NCI-H146 treated with DMSO at 0.1 percent for 48 hours (cell line): Measurements from ENCODE around the gene UGDH.
"Not testable (repeated sequence)": the region's sequence is repeated elsewhere in the genome, so short reads cannot be mapped to it uniquely, and the experiment has no call there.

Experiments used
- DNase-seq: peaks from one replicate; lab custom pipeline; 2025; ENCODE audit not compliant: unreplicated experiment; lab: John Stamatoyannopoulos, UW

Gene UGDH

GRCh38 chr4:39495446-39496213 lies 31.6 kb downstream of the UGDH start:
- no peak for DNase-seq

GRCh38 chr4:39494354-39494753 lies 32.9 kb downstream of the UGDH start:
- DNase-seq: no peak

GRCh38 chr4:39490322-39490721 lies 36.9 kb downstream of the UGDH start:
- no peak for DNase-seq

GRCh38 chr4:39486221-39486804 lies 40.9 kb downstream of the UGDH start:
- no peak for DNase-seq

GRCh38 chr4:39484582-39485272 lies 42.5 kb downstream of the UGDH start:
- DNase-seq: no peak

- no peak for DNase-seq
Observed at GRCh38 chr4:39480902-39481695, 46.1 kb downstream of the UGDH start.

GRCh38 chr4:39480251-39480650 lies 47.0 kb downstream of the UGDH start:
- DNase-seq: no peak

GRCh38 chr4:39476187-39476895 lies 50.9 kb downstream of the UGDH start:
- DNase-seq: no peak

- no peak for DNase-seq
Observed at GRCh38 chr4:39472396-39472795, 54.8 kb downstream of the UGDH start.

GRCh38 chr4:39470402-39470801 lies 56.8 kb downstream of the UGDH start:
- no peak for DNase-seq

- DNase-seq: peak; percentile 61
Observed at GRCh38 chr4:39469429-39470077, 57.7 kb downstream of the UGDH start.

GRCh38 chr4:39467464-39467863 lies 59.8 kb downstream of the UGDH start:
- DNase-seq: no peak

- DNase-seq: no peak
Observed at GRCh38 chr4:39466747-39467146, 60.5 kb downstream of the UGDH start.

- DNase-seq: no peak
Observed at GRCh38 chr4:39464886-39465501, 62.2 kb downstream of the UGDH start.

GRCh38 chr4:39458505-39459300 lies 68.5 kb downstream of the UGDH start, which contains the start of the genes LIAS and RPL9:
LIAS (plus strand) TSS chr4:39459056; CDS start chr4:39459118, 62 bp downstream.
RPL9 (minus strand) TSS chr4:39458922; CDS start chr4:39458439, 483 bp downstream.
- peak; percentile 95 for DNase-seq

GRCh38 chr4:39458161-39458504 lies 69.1 kb downstream of the UGDH start:
- DNase-seq: not testable (repeated sequence)

- DNase-seq: no peak
Observed at GRCh38 chr4:39456946-39457763, 70.1 kb downstream of the UGDH start.

- DNase-seq: no peak
Observed at GRCh38 chr4:39455486-39455885, 71.8 kb downstream of the UGDH start.
